ENCODE measurements around the gene PLPP1.
"Not testable (repeated sequence)": the region's sequence is repeated elsewhere in the genome, so short reads cannot be mapped to it uniquely, and the experiment has no call there.

Gene PLPP1

GRCh38 chr5:55544341-55544740 is 9.6 kb upstream of the PLPP1 start:
- no peak for DNase-seq (ENCODE audit: low spot score)

- no peak for DNase-seq (ENCODE audit: low spot score)
These were observed 6.4 kb upstream of the PLPP1 start for GRCh38 chr5:55541056-55541635.

- no peak for DNase-seq (ENCODE audit: low spot score)
These were observed 5.8 kb upstream of the PLPP1 start for GRCh38 chr5:55540525-55540924.

- no peak for DNase-seq (ENCODE audit: low spot score)
These were observed 5.3 kb upstream of the PLPP1 start for GRCh38 chr5:55540024-55540423.

- DNase-seq (ENCODE audit: low spot score): no peak
These were observed 3.9 kb upstream of the PLPP1 start for GRCh38 chr5:55538661-55539060.

GRCh38 chr5:55537315-55537714 is 2.6 kb upstream of the PLPP1 start:
- DNase-seq (ENCODE audit: low spot score): not testable (repeated sequence)

GRCh38 chr5:55535199-55535905 is 588 bp upstream of the PLPP1 start:
- no peak for DNase-seq (ENCODE audit: low spot score)

- DNase-seq (ENCODE audit: low spot score): peak; percentile 20
These were observed 986 bp downstream of the PLPP1 start for GRCh38 chr5:55533521-55534435.

GRCh38 chr5:55530669-55531068 is 4.1 kb downstream of the PLPP1 start:
- DNase-seq (ENCODE audit: low spot score): no peak

GRCh38 chr5:55524816-55525215 is 9.9 kb downstream of the PLPP1 start:
- DNase-seq (ENCODE audit: low spot score): no peak

GRCh38 chr5:55523293-55523692 is 11.5 kb downstream of the PLPP1 start:
- no peak for DNase-seq (ENCODE audit: low spot score)

GRCh38 chr5:55521881-55522280 is 12.9 kb downstream of the PLPP1 start:
- no peak for DNase-seq (ENCODE audit: low spot score)

- DNase-seq (ENCODE audit: low spot score): no peak
These were observed 14.5 kb downstream of the PLPP1 start for GRCh38 chr5:55520117-55520839.

GRCh38 chr5:55518831-55519390 is 15.9 kb downstream of the PLPP1 start:
- no peak for DNase-seq (ENCODE audit: low spot score)

GRCh38 chr5:55517804-55518203 is 17.0 kb downstream of the PLPP1 start:
- no peak for DNase-seq (ENCODE audit: low spot score)

GRCh38 chr5:55511010-55511409 is 23.8 kb downstream of the PLPP1 start:
- DNase-seq (ENCODE audit: low spot score): no peak

- DNase-seq (ENCODE audit: low spot score): no peak
These were observed 24.3 kb downstream of the PLPP1 start for GRCh38 chr5:55510523-55510880.

- no peak for DNase-seq (ENCODE audit: low spot score)
These were observed 24.8 kb downstream of the PLPP1 start for GRCh38 chr5:55509796-55510522.

- no peak for DNase-seq (ENCODE audit: low spot score)
These were observed 25.7 kb downstream of the PLPP1 start for GRCh38 chr5:55509097-55509496.

- no peak for DNase-seq (ENCODE audit: low spot score)
These were observed 27.2 kb downstream of the PLPP1 start for GRCh38 chr5:55507574-55507973.

- not testable (repeated sequence) for DNase-seq (ENCODE audit: low spot score)
These were observed 29.1 kb downstream of the PLPP1 start for GRCh38 chr5:55505711-55506110.

Measured in D341Med (cell line).